SK-N-DZ (cell line): ENCODE data around the gene MSI2.
"Not testable (repeated sequence)": the region's sequence is repeated elsewhere in the genome, so short reads cannot be mapped to it uniquely, and the experiment has no call there.

ENCODE experiments used
- DNase-seq: peaks from one replicate; pipeline ENCODE4 v3.0.0-alpha.2; 2015; ENCODE audit warnings: low spot score

MSI2 gene

GRCh38 chr17:57499221-57499620, 242.9 kb downstream of the MSI2 start:
- DNase-seq, result not testable (repeated sequence)

- no peak for DNase-seq
These were observed 243.3 kb downstream of the MSI2 start for GRCh38 chr17:57499648-57500049.

GRCh38 chr17:57501016-57501415, 244.7 kb downstream of the MSI2 start:
- no peak for DNase-seq

- DNase-seq, result no peak
These were observed 245.7 kb downstream of the MSI2 start for GRCh38 chr17:57502022-57502421.

- DNase-seq, result no peak
These were observed 246.5 kb downstream of the MSI2 start for GRCh38 chr17:57502811-57503241.

- DNase-seq, result no peak
These were observed 247.9 kb downstream of the MSI2 start for GRCh38 chr17:57504208-57504607.

GRCh38 chr17:57505841-57506773, 249.8 kb downstream of the MSI2 start:
- peak; percentile 84 for DNase-seq

GRCh38 chr17:57506774-57507127, 250.4 kb downstream of the MSI2 start:
- DNase-seq, result no peak

- peak; percentile 74 for DNase-seq
These were observed 251.5 kb downstream of the MSI2 start for GRCh38 chr17:57507828-57508227.

GRCh38 chr17:57508671-57509070, 252.3 kb downstream of the MSI2 start:
- no peak for DNase-seq

- no peak for DNase-seq
These were observed 255.3 kb downstream of the MSI2 start for GRCh38 chr17:57511475-57512123.

- no peak for DNase-seq
These were observed 255.9 kb downstream of the MSI2 start for GRCh38 chr17:57512258-57512657.

- no peak for DNase-seq
These were observed 256.4 kb downstream of the MSI2 start for GRCh38 chr17:57512691-57513090.

GRCh38 chr17:57513569-57513968, 257.2 kb downstream of the MSI2 start:
- no peak for DNase-seq

GRCh38 chr17:57514614-57515013, 258.3 kb downstream of the MSI2 start:
- no peak for DNase-seq

- DNase-seq, result no peak
These were observed 259.4 kb downstream of the MSI2 start for GRCh38 chr17:57515662-57516211.

- no peak for DNase-seq
These were observed 260.2 kb downstream of the MSI2 start for GRCh38 chr17:57516290-57517230.

- DNase-seq, result no peak
These were observed 260.9 kb downstream of the MSI2 start for GRCh38 chr17:57517273-57517631.

GRCh38 chr17:57517632-57518456, 261.5 kb downstream of the MSI2 start:
- DNase-seq, result no peak
